A549 (cell line): ENCODE measurements around the gene SUSD5. TPM values are rescaled to one million over a fixed set of nuclear protein-coding genes. Genes with fewer than 3 reads are reported as not detected.

Source experiments
- ATAC-seq, 2 experiments: fragments of 200-7000 bp in 1 of 2; fragments of >200 bp in 1 of 2; cut with Nextera tagmentation in 1 of 2; cut with Tn5 transposase in 1 of 2; 3 replicates each; pipeline versions ENCODE4 v1.8.0 to v1.9.1; 2018 to 2020; ENCODE audit warnings: mild to moderate bottlenecking in 1 of 2, moderate library complexity in 1 of 2
- CTCF ChIA-PET: fragments of 300-600 bp; sonication (Branson Sonifier 250); formaldehyde crosslinking; extraction: SDS; loops from one replicate; lab custom pipeline; 2021; ENCODE audit warnings: antibody characterized with exemption, inconsistent platforms; lab: Yijun Ruan, JAX
- POLR2A ChIA-PET: fragments of 350-600 bp; formaldehyde crosslinking; extraction: SDS; loops from one replicate; lab custom pipeline; 2021; ENCODE audit warnings: antibody characterized with exemption, inconsistent platforms; lab: Yijun Ruan, JAX
- DNase-seq, 2 experiments: peaks; one replicate each; pipeline versions ENCODE4 v3.0.0 to v3.0.0-alpha.2; 2011 to 2016; ENCODE audit warnings: low read depth in 1 of 2, low spot score in 1 of 2
- FAIRE-seq: peaks from 2 replicates; lab custom pipeline; 2011; peaks lifted over from hg19 to GRCh38; lab: Jason Lieb, UNC
- H3K27ac ChIP-seq, 2 experiments: fragments of >200 bp; sonication (Bioruptor Twin); formaldehyde crosslinking; 3 replicates each; pipeline ENCODE4 v1.5.1; 2016 to 2017
- H3K4me1 ChIP-seq: fragments of >200 bp; sonication (Bioruptor Twin); formaldehyde crosslinking; 3 replicates; pipeline ENCODE4 v1.6.1; 2016
- H3K4me2 ChIP-seq: fragments of >200 bp; sonication (Bioruptor Twin); formaldehyde crosslinking; 3 replicates; pipeline ENCODE4 v1.6.1; 2016
- H3K4me3 ChIP-seq: fragments of >200 bp; sonication (Bioruptor Twin); formaldehyde crosslinking; 3 replicates; pipeline ENCODE4 v1.5.1; 2016
- H3K9me3 ChIP-seq: fragments of >200 bp; sonication (Bioruptor Twin); formaldehyde crosslinking; 3 replicates; pipeline ENCODE4 v1.6.1; 2016
- ATOH8 ChIP-seq: fragments of 250-450 bp; sonication (Bioruptor Pico); IDR thresholded peaks from 2 replicates; pipeline ENCODE4 v1.5.0; 2020; ENCODE audit warnings: low read depth, mild to moderate bottlenecking, moderate library complexity
- CBX8 ChIP-seq: fragments of 200-600 bp; sonication (generic); IDR thresholded peaks from 2 replicates; pipeline ENCODE4 v1.6.1; 2016
- CEBPB ChIP-seq, 2 experiments: fragments of >200 bp in 1 of 2; sonication (Bioruptor Twin) in 1 of 2; formaldehyde crosslinking in 1 of 2; IDR thresholded peaks; 2 replicates each; pipeline ENCODE4 v1.6.1; 2012 to 2016
- CTCF ChIP-seq: fragments of >200 bp; sonication (Bioruptor Twin); formaldehyde crosslinking; IDR thresholded peaks from 3 replicates; pipeline ENCODE4 v1.5.1; 2016
- EP300 ChIP-seq, 2 experiments: fragments of >200 bp; sonication (Bioruptor Twin); formaldehyde crosslinking; IDR thresholded peaks; 2 replicates in 1 of 2; 3 replicates in 1 of 2; pipeline ENCODE4 v1.6.1; 2016 to 2017
- ESRRA ChIP-seq: fragments of 150-350 bp; IDR thresholded peaks from 2 replicates; pipeline ENCODE4 v1.6.1; 2014; ENCODE audit warnings: mild to moderate bottlenecking, low read length, borderline replicate concordance
- FOSB ChIP-seq: fragments of 250-450 bp; sonication (Bioruptor Pico); IDR thresholded peaks from 2 replicates; pipeline ENCODE4 v1.5.0; 2020; ENCODE audit warnings: mild to moderate bottlenecking, moderate library complexity
- GATA3 ChIP-seq: IDR thresholded peaks from 2 replicates; pipeline ENCODE4 v1.6.1; 2012; ENCODE audit warnings: borderline replicate concordance
- HES2 ChIP-seq: fragments of >200 bp; sonication (Bioruptor Twin); formaldehyde crosslinking; IDR thresholded peaks from 2 replicates; pipeline ENCODE4 v1.6.1; 2016
- HEYL ChIP-seq: fragments of 250-450 bp; sonication (Bioruptor Pico); IDR thresholded peaks from 2 replicates; pipeline ENCODE4 v1.8.0; 2021; ENCODE audit warnings: mild to moderate bottlenecking, moderate library complexity
- HMGXB4 ChIP-seq: fragments of 250-450 bp; sonication (Bioruptor Pico); IDR thresholded peaks from 2 replicates; pipeline ENCODE4 v1.5.0; 2021; ENCODE audit warnings: mild to moderate bottlenecking, moderate library complexity, borderline replicate concordance
- KDM5A ChIP-seq: fragments of 200-600 bp; sonication (generic); IDR thresholded peaks from 2 replicates; pipeline ENCODE4 v1.6.1; 2016; ENCODE audit warnings: antibody characterized with exemption, mild to moderate bottlenecking
- MAX ChIP-seq: IDR thresholded peaks from 2 replicates; pipeline ENCODE4 v1.6.1; 2012
- MAZ ChIP-seq: fragments of 150-350 bp; IDR thresholded peaks from 2 replicates; pipeline ENCODE4 v1.6.1; 2014; ENCODE audit warnings: antibody characterized with exemption, low read depth, low read length, borderline replicate concordance
- NFE2L2 ChIP-seq: fragments of 150-350 bp; conservative IDR thresholded peaks from 2 replicates; pipeline ENCODE4 v1.6.1; 2014; ENCODE audit warnings: low read length
- NR3C1 ChIP-seq: fragments of >200 bp; sonication (Bioruptor Twin); formaldehyde crosslinking; IDR thresholded peaks from 3 replicates; pipeline ENCODE4 v1.6.1; 2017
- PBX3 ChIP-seq: IDR thresholded peaks from 2 replicates; pipeline ENCODE4 v1.6.1; 2012
- POLR2A ChIP-seq: IDR thresholded peaks from 2 replicates; pipeline ENCODE4 v1.6.1; 2012; ENCODE audit warnings: mild to moderate bottlenecking, low read length
- RAD21 ChIP-seq, 2 experiments: fragments of >200 bp in 1 of 2; sonication (Bioruptor Twin) in 1 of 2; formaldehyde crosslinking in 1 of 2; IDR thresholded peaks in 1 of 2; conservative IDR thresholded peaks in 1 of 2; 2 replicates in 1 of 2; 3 replicates in 1 of 2; pipeline ENCODE4 v1.6.1; 2012 to 2018; ENCODE audit warnings: inconsistent platforms in 1 of 2
- RARB ChIP-seq: fragments of 250-450 bp; sonication (Bioruptor Pico); IDR thresholded peaks from 2 replicates; pipeline ENCODE4 v1.8.0; 2021; ENCODE audit warnings: mild to moderate bottlenecking, moderate library complexity
- RCOR1 ChIP-seq: fragments of 150-350 bp; IDR thresholded peaks from 2 replicates; pipeline ENCODE4 v1.6.1; 2014; ENCODE audit warnings: antibody characterized with exemption, low read length, low read depth
- RNF2 ChIP-seq: fragments of 200-600 bp; sonication (generic); IDR thresholded peaks from 2 replicates; pipeline ENCODE4 v1.6.1; 2016; ENCODE audit warnings: low read depth, mild to moderate bottlenecking, antibody characterized with exemption, moderate library complexity, borderline replicate concordance
- SMC3 ChIP-seq: fragments of >200 bp; sonication (Bioruptor Twin); formaldehyde crosslinking; IDR thresholded peaks from 3 replicates; pipeline ENCODE4 v1.6.1; 2018; ENCODE audit warnings: inconsistent platforms
- TFCP2L1 ChIP-seq: fragments of 250-450 bp; sonication (Bioruptor Pico); IDR thresholded peaks from 2 replicates; pipeline ENCODE4 v1.5.0; 2021; ENCODE audit warnings: mild to moderate bottlenecking
- USF2 ChIP-seq: fragments of 450-650 bp; IDR thresholded peaks from 2 replicates; pipeline ENCODE4 v1.6.1; 2014; ENCODE audit warnings: antibody characterized with exemption
- ZC3H11A ChIP-seq: fragments of 450-650 bp; IDR thresholded peaks from 2 replicates; pipeline ENCODE4 v1.6.1; 2014; ENCODE audit warnings: antibody characterized with exemption, mild to moderate bottlenecking
- ZNF302 ChIP-seq: fragments of 250-450 bp; sonication (Bioruptor Pico); IDR thresholded peaks from 2 replicates; pipeline ENCODE4 v1.9.0; 2021; ENCODE audit warnings: inconsistent platforms, mild to moderate bottlenecking, moderate library complexity
- WGBS: methylation state at CpG from one replicate; pipeline ENCODE4 v1.1.6; 2017; ENCODE audit errors: missing lambda C conversion rate; 5-methylcytosine and 5-hydroxymethylcytosine counted together
- polyA plus RNA-seq, 4 experiments: library from polyadenylated mRNA; depleted of rRNA in 3 of 4; stranded (reverse); fragments of >200 nt; fragmentation: RNase III in 1 of 4; extraction: RNeasy Plus Mini Kit Qiagen cat#74134 plus additional on column Dnase treatment in 1 of 4; gene quantifications; 2 replicates in 3 of 4; 3 replicates in 1 of 4; pipeline ENCODE4 v1.2.3, GENCODE V29; 2011 to 2017

SUSD5 gene
- polyA plus RNA-seq, 2 of the 4 experiments (the other 2 are of a cell fraction): 0.63 to 1.7 TPM

- ATAC-seq: no peak
- Histone ChIP-seq H3K4me3 (no peak overlapping the region), H3K4me1 (no peaks in the 10 kb centered on the region), H3K4me2 (no peak overlapping the region), H3K27ac (no peak overlapping the region), H3K9me3 (no peaks in the 10 kb centered on the region)
- TF ChIP-seq MAX (no peak), POLR2A (no peak), HEYL (CRISPR knock-in tag) (no peak), RAD21 (conservative IDR thresholded peaks at IDR 0.05 in 1 of 2, IDR thresholded peaks at IDR 0.05 in 1 of 2) (no peak), USF2 (no peak), RNF2 (no peak), CEBPB (IDR thresholded peaks at IDR 0.05) (no peak), EP300 (IDR thresholded peaks at IDR 0.05) (no peak), SMC3 (no peak), HES2 (no peak), RCOR1 (no peak), RARB (CRISPR knock-in tag) (no peak), ZC3H11A (no peak), CTCF (no peak), ZNF302 (CRISPR knock-in tag) (no peak), CBX8 (no peak), TFCP2L1 (CRISPR knock-in tag) (no peak), NR3C1 (no peak)
- 78% methylated on average over 5 of the region's 5 CpGs for WGBS
- DNase-seq: no peak
- CTCF ChIA-PET: no interaction called here
- POLR2A ChIA-PET: no interaction called here
- FAIRE-seq: no peak
Measured at GRCh38 chr3:33260104-33260503, 41.5 kb upstream of the SUSD5 start.

- no peak for FAIRE-seq
- Histone ChIP-seq H3K4me1 (no peaks in the 10 kb centered on the region), H3K4me2 (no peak overlapping the region), H3K4me3 (no peak overlapping the region), H3K9me3 (no peaks in the 10 kb centered on the region), H3K27ac (no peak overlapping the region)
- no peak for DNase-seq
- ChIA-PET POLR2A (no interaction called here), CTCF (no interaction called here)
- WGBS: 62% methylated on average over 2 of the region's 2 CpGs
- ATAC-seq: no peak
- no peak for TF ChIP-seq KDM5A
Measured at GRCh38 chr3:33256249-33256648, 37.6 kb upstream of the SUSD5 start.

- H3K27ac ChIP-seq: no peak overlapping the region
- H3K9me3 ChIP-seq: no peaks in the 10 kb centered on the region
- ChIA-PET CTCF (interaction anchor here (0.6 to 1.9 kb wide), 4 partner anchors 81 to 155 kb away, joined by 3 to 11 read pairs (median 4); no protein-coding TSS in a partner anchor), POLR2A (interaction anchor here (0.7 kb wide), 1 partner anchor 480 kb away, joined by 4 read pairs; no protein-coding TSS in a partner anchor)
- 23% methylated on average over 1 of the region's 1 CpG for WGBS
- no peaks in the 10 kb centered on the region for H3K4me1 ChIP-seq
- DNase-seq (no peak), FAIRE-seq (no peak), ATAC-seq (no peak)
- no peak overlapping the region for H3K4me3 ChIP-seq
- H3K4me2 ChIP-seq: no peak overlapping the region
- TF ChIP-seq HMGXB4 (no peak), RARB (CRISPR knock-in tag) (no peak), RNF2 (no peak), ATOH8 (CRISPR knock-in tag) (no peak), ESRRA (no peak), NFE2L2 (no peak), PBX3 (no peak), GATA3 (no peak), CEBPB (IDR thresholded peaks at IDR 0.05) (no peak), RAD21 (conservative IDR thresholded peaks at IDR 0.05 in 1 of 2, IDR thresholded peaks at IDR 0.05 in 1 of 2) (no peak), POLR2A (no peak), MAZ (no peak), FOSB (CRISPR knock-in tag) (no peak), ZNF302 (CRISPR knock-in tag) (no peak)
Measured at GRCh38 chr3:33250712-33251111, 32.1 kb upstream of the SUSD5 start.
